IMR-90 (cell line): ENCODE measurements around the gene SPSB4. TPM values are rescaled to one million over a fixed set of nuclear protein-coding genes. Genes with fewer than 3 reads are reported as not detected.

Experiments used
- ATAC-seq: fragments of 200-7000 bp; cut with Tn5 transposase; 2 replicates; pipeline ENCODE4 v1.9.1; 2020; ENCODE audit warnings: low read depth, mild to moderate bottlenecking, moderate library complexity
- BruUV-seq: library from RNA; stranded (reverse); fragments of 400-500 nt; replicated peaks from 2 replicates; lab custom pipeline; 2021; lab: Mats Ljungman, UMichigan
- CTCF ChIA-PET: fragments of 300-600 bp; formaldehyde crosslinking; extraction: SDS; loops from one replicate; lab custom pipeline; 2021; ENCODE audit warnings: antibody characterized with exemption; lab: Yijun Ruan, JAX
- POLR2A ChIA-PET: fragments of 300-600 bp; sonication (Branson Sonifier 250); formaldehyde crosslinking; loops from one replicate; lab custom pipeline; 2022; ENCODE audit warnings: antibody characterized with exemption; ENCODE audit not compliant: unreplicated experiment; lab: Charles Lee
- DNase-seq: peaks from one replicate; pipeline ENCODE4 v3.0.0; 2013
- H2AFZ ChIP-seq: replicated peaks from 2 replicates; pipeline ENCODE3; 2013; ENCODE audit warnings: low read length, mild to moderate bottlenecking; ENCODE audit not compliant: poor library complexity
- H2AK5ac ChIP-seq: 2 replicates; pipeline ENCODE4 v1.6.1; 2013; ENCODE audit warnings: low read depth, low read length, inconsistent platforms
- H2AK9ac ChIP-seq: replicated peaks from 2 replicates; pipeline ENCODE3; 2013; ENCODE audit warnings: mild to moderate bottlenecking, low read depth, low read length, moderate library complexity; ENCODE audit not compliant: poor library complexity
- H2BK120ac ChIP-seq: 2 replicates; pipeline ENCODE4 v1.6.1; 2013; ENCODE audit warnings: low read depth, low read length, inconsistent platforms
- H2BK15ac ChIP-seq: 3 replicates; pipeline ENCODE4 v1.6.1; 2013; ENCODE audit warnings: low read depth, low read length, inconsistent platforms
- H2BK20ac ChIP-seq: 2 replicates; pipeline ENCODE4 v1.6.1; 2013; ENCODE audit warnings: low read depth, mild to moderate bottlenecking, inconsistent platforms, low read length, moderate library complexity
- H2BK5ac ChIP-seq: 2 replicates; pipeline ENCODE4 v1.6.1; 2013; ENCODE audit warnings: mild to moderate bottlenecking, low read depth, low read length, inconsistent platforms; ENCODE audit not compliant: poor library complexity, severe bottlenecking
- H3K14ac ChIP-seq: replicated peaks from 2 replicates; pipeline ENCODE4 v1.6.1; 2013; ENCODE audit warnings: low read depth, low read length, inconsistent platforms
- H3K18ac ChIP-seq: 2 replicates; pipeline ENCODE4 v1.6.1; 2013; ENCODE audit warnings: low read depth, low read length, control low read depth
- H3K23ac ChIP-seq: 2 replicates; pipeline ENCODE4 v1.6.1; 2013; ENCODE audit warnings: low read depth, low read length, inconsistent platforms
- H3K27ac ChIP-seq: 2 replicates; pipeline ENCODE4 v1.5.1; 2013; ENCODE audit warnings: mild to moderate bottlenecking, control low read depth, low read length; ENCODE audit not compliant: insufficient read depth
- H3K27me3 ChIP-seq: 2 replicates; pipeline ENCODE4 v1.6.1; 2013; ENCODE audit warnings: low read length; ENCODE audit not compliant: control insufficient read depth, insufficient read depth
- H3K36me3 ChIP-seq: 2 replicates; pipeline ENCODE4 v1.6.1; 2013; ENCODE audit warnings: low read length, mixed read lengths; ENCODE audit not compliant: control insufficient read depth, insufficient read depth
- H3K4ac ChIP-seq: 2 replicates; pipeline ENCODE4 v1.6.1; 2013; ENCODE audit warnings: low read depth, low read length, inconsistent platforms
- H3K4me1 ChIP-seq: 2 replicates; pipeline ENCODE4 v1.6.1; 2013; ENCODE audit warnings: low read length, mixed read lengths; ENCODE audit not compliant: control insufficient read depth, insufficient read depth
- H3K4me2 ChIP-seq: 2 replicates; pipeline ENCODE4 v1.6.1; 2013; ENCODE audit warnings: low read depth, mild to moderate bottlenecking, control low read depth, low read length, moderate library complexity
- H3K4me3 ChIP-seq: 2 replicates; pipeline ENCODE4 v1.5.1; 2013; ENCODE audit warnings: low read depth, mild to moderate bottlenecking, control low read depth, low read length, moderate library complexity; ENCODE audit not compliant: insufficient read depth
- H3K56ac ChIP-seq: 2 replicates; pipeline ENCODE4 v1.6.1; 2013; ENCODE audit warnings: low read length, inconsistent platforms; ENCODE audit not compliant: insufficient read depth; ENCODE audit errors: extremely low read depth
- H3K79me1 ChIP-seq, 2 experiments: 2 replicates each; pipeline ENCODE4 v1.6.1; 2013; ENCODE audit warnings: low read length in 2 of 2, inconsistent platforms in 1 of 2, low read depth in 1 of 2
- H3K9ac ChIP-seq: 2 replicates; pipeline ENCODE4 v1.6.1; 2013; ENCODE audit warnings: low read depth, low read length, control low read depth
- H3K9me1 ChIP-seq: 2 replicates; pipeline ENCODE4 v1.6.1; 2013; ENCODE audit warnings: low read length, inconsistent platforms; ENCODE audit not compliant: insufficient read depth
- H3K9me3 ChIP-seq: 2 replicates; pipeline ENCODE4 v1.6.1; 2013; ENCODE audit warnings: low read length; ENCODE audit not compliant: control insufficient read depth, insufficient read depth
- H4K20me1 ChIP-seq: 2 replicates; pipeline ENCODE4 v1.6.1; 2013; ENCODE audit warnings: low read length, inconsistent platforms; ENCODE audit not compliant: insufficient read depth
- H4K5ac ChIP-seq: 2 replicates; pipeline ENCODE4 v1.6.1; 2013; ENCODE audit warnings: mild to moderate bottlenecking, low read depth, low read length, control low read depth
- H4K8ac ChIP-seq, 2 experiments: 2 replicates each; pipeline ENCODE4 v1.6.1; 2013; ENCODE audit warnings: low read depth in 2 of 2, low read length in 2 of 2, control low read depth in 1 of 2, inconsistent platforms in 1 of 2
- H4K91ac ChIP-seq: 2 replicates; pipeline ENCODE4 v1.6.1; 2013; ENCODE audit warnings: low read depth, low read length, inconsistent platforms; ENCODE audit not compliant: insufficient read depth
- BHLHE40 ChIP-seq: fragments of 150-350 bp; IDR thresholded peaks from 2 replicates; pipeline ENCODE4 v1.6.1; 2016; ENCODE audit warnings: mild to moderate bottlenecking, low read depth, low read length
- CHD1 ChIP-seq: IDR thresholded peaks from 2 replicates; pipeline ENCODE4 v1.6.1; 2012; ENCODE audit warnings: low read depth, low read length, improper control_type of control experiment
- FOS ChIP-seq: fragments of 150-350 bp; IDR thresholded peaks from 2 replicates; pipeline ENCODE4 v1.6.1; 2016; ENCODE audit warnings: low read depth, low read length
- RAD21 ChIP-seq: IDR thresholded peaks from 2 replicates; pipeline ENCODE4 v1.6.1; 2012; ENCODE audit warnings: low read length, improper control_type of control experiment
- RCOR1 ChIP-seq: IDR thresholded peaks from 2 replicates; pipeline ENCODE4 v1.6.1; 2012; ENCODE audit warnings: mild to moderate bottlenecking, low read length, improper control_type of control experiment; ENCODE audit not compliant: insufficient replicate concordance
- RFX5 ChIP-seq: IDR thresholded peaks from 2 replicates; pipeline ENCODE4 v1.8.0; 2012; ENCODE audit warnings: low read depth, mild to moderate bottlenecking, low read length, moderate library complexity
- SMC3 ChIP-seq: fragments of 150-350 bp; IDR thresholded peaks from 2 replicates; pipeline ENCODE4 v1.6.1; 2016; ENCODE audit warnings: low read depth, mild to moderate bottlenecking, antibody characterized with exemption, low read length, moderate library complexity
- USF2 ChIP-seq: fragments of 150-350 bp; IDR thresholded peaks from 2 replicates; pipeline ENCODE4 v1.6.1; 2017; ENCODE audit warnings: mild to moderate bottlenecking, antibody characterized with exemption, low read length, low read depth
- WGBS, 2 experiments: methylation state at CpG; one replicate each; pipeline versions ENCODE4 v1.1.5 to v1.1.7; 2013; ENCODE audit warnings: missing lambda C conversion rate in 2 of 2; ENCODE audit not compliant: insufficient read length in 1 of 2; ENCODE audit errors: extremely low coverage in 2 of 2; 5-methylcytosine and 5-hydroxymethylcytosine counted together
- dilution Hi-C: fragments of 300-500 bp; cut with HindIII; formaldehyde crosslinking; loops from one replicate; pipeline ENCODE4 v1.14.3; 2018; ENCODE audit warnings: low sequenced_read_pairs; ENCODE audit not compliant: unreplicated experiment
- in situ Hi-C: fragments of 300-500 bp; cut with MboI; formaldehyde crosslinking; loops from 3 replicates; pipeline ENCODE4 v1.14.3; 2019; ENCODE audit warnings: low sequenced_read_pairs, inconsistent platforms, mixed read lengths
- intact Hi-C: fragments of 100-400 bp; cut with micrococcal nuclease; formaldehyde crosslinking; loops from 2 replicates; pipeline ENCODE4 v1.10.0; 2022
- polyA plus RNA-seq, 3 experiments: library from polyadenylated mRNA; depleted of rRNA; stranded (reverse); fragments of >200 nt; gene quantifications; 2 replicates each; pipeline ENCODE4 v1.2.3, GENCODE V29; 2012; ENCODE audit warnings: low replicate concordance in 1 of 3
- total RNA-seq: library from RNA; depleted of rRNA; stranded (reverse); fragments of >200 nt; gene quantifications from 2 replicates; pipeline ENCODE4 v1.2.3, GENCODE V29; 2012

SPSB4 gene
- total and polyA plus RNA-seq, 2 of the 4 experiments (the other 2 are of a cell fraction): not detected

- CTCF ChIA-PET: no interaction called here
- no peak overlapping the region for H3K27ac ChIP-seq
- dilution Hi-C loops (no loop called here), intact Hi-C loops (no loop called here), in situ Hi-C loops (no loop called here)
- H3K9me3 ChIP-seq: no peaks in the 10 kb centered on the region
- no peak overlapping the region for H3K4ac ChIP-seq
- DNase-seq: no peak
- POLR2A ChIA-PET: no interaction called here
- H2AFZ ChIP-seq: no peak overlapping the region
- no peak overlapping the region for H4K8ac ChIP-seq
- no peak for TF ChIP-seq RCOR1
- TF ChIP-seq RFX5: no peak
- TF ChIP-seq SMC3: no peak
- no peak for TF ChIP-seq RAD21
- TF ChIP-seq BHLHE40: no peak
- TF ChIP-seq CHD1: no peak
- no peak for TF ChIP-seq USF2
- no peak for TF ChIP-seq FOS
- H3K14ac ChIP-seq: no peak overlapping the region
- no CpG with 5 or more reads among the region's 7 CpGs for WGBS, 2 experiments
- no peak overlapping the region for H2BK120ac ChIP-seq
- no peaks in the 10 kb centered on the region for H3K9me1 ChIP-seq
- no peak overlapping the region for H2BK15ac ChIP-seq
- H4K20me1 ChIP-seq: no peaks in the 10 kb centered on the region
- H4K5ac ChIP-seq: no peak overlapping the region
- no peak overlapping the region for H3K4me3 ChIP-seq
- H3K27me3 ChIP-seq: peaks cover 32% of the 10 kb centered on the region
- H3K9ac ChIP-seq: no peak overlapping the region
- no peak overlapping the region for H2BK5ac ChIP-seq
- no peak overlapping the region for H2AK9ac ChIP-seq
- no peak overlapping the region for H3K56ac ChIP-seq
- no peaks in the 10 kb centered on the region for H3K79me1 ChIP-seq
- H4K91ac ChIP-seq: no peak overlapping the region
- ATAC-seq: no peak
- BruUV-seq: no TSS peak
- no peak overlapping the region for H3K23ac ChIP-seq
- H3K4me1 ChIP-seq: no peaks in the 10 kb centered on the region
- H2BK20ac ChIP-seq: no peak overlapping the region
- H2AK5ac ChIP-seq: no peak overlapping the region
- no peak overlapping the region for H3K4me2 ChIP-seq
- no peaks in the 10 kb centered on the region for H3K36me3 ChIP-seq
- H3K18ac ChIP-seq: no peak overlapping the region
These were observed 6.3 kb downstream of the SPSB4 start for GRCh38 chr3:141057436-141057835.
